IMR-90 (cell line): ENCODE data around the gene TP63.

Source experiments
- BHLHE40 ChIP-seq: fragments of 150-350 bp; IDR thresholded peaks from 2 replicates; pipeline ENCODE4 v1.6.1; 2016; ENCODE audit warnings: mild to moderate bottlenecking, low read depth, low read length
- ELK1 ChIP-seq: fragments of 150-350 bp; IDR thresholded peaks from 2 replicates; pipeline ENCODE4 v1.6.1; 2016; ENCODE audit warnings: low read depth, mild to moderate bottlenecking, low read length, moderate library complexity, borderline replicate concordance
- MAFK ChIP-seq: IDR thresholded peaks from 2 replicates; pipeline ENCODE4 v1.6.1; 2012; ENCODE audit warnings: low read depth, low read length, improper control_type of control experiment
- MAZ ChIP-seq: IDR thresholded peaks from 2 replicates; pipeline ENCODE4 v1.6.1; 2012; ENCODE audit warnings: low read depth, mild to moderate bottlenecking, low read length, improper control_type of control experiment, moderate library complexity, borderline replicate concordance
- MXI1 ChIP-seq: IDR thresholded peaks from 2 replicates; pipeline ENCODE4 v1.6.1; 2012; ENCODE audit warnings: low read depth, mild to moderate bottlenecking, low read length, moderate library complexity, borderline replicate concordance
- NFE2L2 ChIP-seq: fragments of 150-350 bp; IDR thresholded peaks from 2 replicates; pipeline ENCODE4 v1.6.1; 2016; ENCODE audit warnings: low read depth, mild to moderate bottlenecking, low read length
- POLR2A ChIP-seq: IDR thresholded peaks from 2 replicates; pipeline ENCODE4 v1.6.1; 2012; ENCODE audit warnings: mild to moderate bottlenecking, low read depth, low read length
- RAD21 ChIP-seq: IDR thresholded peaks from 2 replicates; pipeline ENCODE4 v1.6.1; 2012; ENCODE audit warnings: low read length, improper control_type of control experiment
- RCOR1 ChIP-seq: IDR thresholded peaks from 2 replicates; pipeline ENCODE4 v1.6.1; 2012; ENCODE audit warnings: mild to moderate bottlenecking, low read length, improper control_type of control experiment; ENCODE audit not compliant: insufficient replicate concordance
- RFX5 ChIP-seq: IDR thresholded peaks from 2 replicates; pipeline ENCODE4 v1.8.0; 2012; ENCODE audit warnings: low read depth, mild to moderate bottlenecking, low read length, moderate library complexity
- USF2 ChIP-seq: fragments of 150-350 bp; IDR thresholded peaks from 2 replicates; pipeline ENCODE4 v1.6.1; 2017; ENCODE audit warnings: mild to moderate bottlenecking, antibody characterized with exemption, low read length, low read depth
- TF ChIP-seq, protein P1 (sequence below): conservative IDR thresholded peaks from 2 replicates; pipeline ENCODE4 v1.5.1; 2012; ENCODE audit warnings: mild to moderate bottlenecking, low read depth, low read length, improper control_type of control experiment

DNA sequence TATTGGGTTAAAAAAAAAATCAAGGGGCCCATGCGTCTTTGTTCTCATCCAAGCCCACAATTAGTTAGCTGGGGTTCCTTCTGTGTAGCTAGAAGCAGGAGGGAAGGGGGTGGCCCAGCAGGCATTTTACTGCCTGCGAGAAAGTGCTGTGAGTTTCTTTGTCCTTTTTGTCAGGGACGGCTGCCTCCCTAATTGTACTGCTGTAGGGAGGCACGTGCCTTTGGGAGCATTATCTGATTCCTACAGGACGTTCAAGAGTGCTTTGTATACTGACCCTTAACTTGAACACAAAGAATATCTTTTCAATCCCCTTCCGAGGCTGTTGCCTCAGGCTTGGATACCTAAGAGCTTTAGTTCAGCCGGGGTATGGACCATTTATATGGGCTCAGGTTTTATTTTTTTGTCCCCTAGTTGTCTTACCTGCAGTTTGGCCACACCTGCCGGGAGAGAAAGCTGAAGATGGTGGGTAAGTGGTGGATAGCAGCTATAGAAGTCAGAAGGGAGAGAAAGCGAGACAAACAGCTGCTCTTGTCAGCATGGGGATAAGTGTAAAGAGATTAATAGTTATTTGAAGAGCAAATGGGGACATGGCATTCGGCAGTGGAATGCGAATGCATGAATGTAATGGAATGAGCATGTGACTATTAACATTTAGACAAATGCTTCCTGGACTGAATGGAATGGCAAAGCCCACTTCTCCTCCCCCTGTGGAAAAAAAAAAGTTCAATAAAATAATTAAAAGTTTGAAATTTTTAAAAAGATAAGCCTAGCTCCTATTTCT, 175.2 kb downstream of the TP63 start:
- TF ChIP-seq, protein P1, sequence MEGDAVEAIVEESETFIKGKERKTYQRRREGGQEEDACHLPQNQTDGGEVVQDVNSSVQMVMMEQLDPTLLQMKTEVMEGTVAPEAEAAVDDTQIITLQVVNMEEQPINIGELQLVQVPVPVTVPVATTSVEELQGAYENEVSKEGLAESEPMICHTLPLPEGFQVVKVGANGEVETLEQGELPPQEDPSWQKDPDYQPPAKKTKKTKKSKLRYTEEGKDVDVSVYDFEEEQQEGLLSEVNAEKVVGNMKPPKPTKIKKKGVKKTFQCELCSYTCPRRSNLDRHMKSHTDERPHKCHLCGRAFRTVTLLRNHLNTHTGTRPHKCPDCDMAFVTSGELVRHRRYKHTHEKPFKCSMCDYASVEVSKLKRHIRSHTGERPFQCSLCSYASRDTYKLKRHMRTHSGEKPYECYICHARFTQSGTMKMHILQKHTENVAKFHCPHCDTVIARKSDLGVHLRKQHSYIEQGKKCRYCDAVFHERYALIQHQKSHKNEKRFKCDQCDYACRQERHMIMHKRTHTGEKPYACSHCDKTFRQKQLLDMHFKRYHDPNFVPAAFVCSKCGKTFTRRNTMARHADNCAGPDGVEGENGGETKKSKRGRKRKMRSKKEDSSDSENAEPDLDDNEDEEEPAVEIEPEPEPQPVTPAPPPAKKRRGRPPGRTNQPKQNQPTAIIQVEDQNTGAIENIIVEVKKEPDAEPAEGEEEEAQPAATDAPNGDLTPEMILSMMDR: no peak
- TF ChIP-seq MXI1 (no peak), ELK1 (no peak), RAD21 (no peak), RFX5 (no peak), POLR2A (no peak), BHLHE40 (no peak), RCOR1 (no peak), MAZ (no peak), USF2 (no peak), MAFK (no peak), NFE2L2 (no peak)
